Measurements from ENCODE around the gene PDZK1.
A peak's percentile ranks its signal among the peaks of the same experiment; 100 is the strongest.
"Not testable (repeated sequence)": the region's sequence is repeated elsewhere in the genome, so short reads cannot be mapped to it uniquely, and the experiment has no call there.

Gene PDZK1

GRCh38 chr1:145708063-145708462 lies 895 bp upstream of the PDZK1 start:
- DNase-seq: no peak

GRCh38 chr1:145706086-145706664 lies 993 bp downstream of the PDZK1 start:
- DNase-seq: no peak

GRCh38 chr1:145705622-145706021 lies 1.5 kb downstream of the PDZK1 start:
- no peak for DNase-seq

- DNase-seq: no peak
Observed at GRCh38 chr1:145702826-145703225, 4.3 kb downstream of the PDZK1 start.

- no peak for DNase-seq
Observed at GRCh38 chr1:145702052-145702451, 5.1 kb downstream of the PDZK1 start.

- no peak for DNase-seq
Observed at GRCh38 chr1:145701306-145701862, 5.8 kb downstream of the PDZK1 start.

- no peak for DNase-seq
Observed at GRCh38 chr1:145696630-145696960, 10.6 kb downstream of the PDZK1 start.

GRCh38 chr1:145695821-145696629 lies 11.1 kb downstream of the PDZK1 start:
- DNase-seq: no peak

GRCh38 chr1:145692785-145693443 lies 14.3 kb downstream of the PDZK1 start:
- no peak for DNase-seq

GRCh38 chr1:145690587-145691558 lies 16.3 kb downstream of the PDZK1 start:
- peak; percentile 41 for DNase-seq

GRCh38 chr1:145689922-145690321 lies 17.2 kb downstream of the PDZK1 start:
- DNase-seq: no peak

- no peak for DNase-seq
Observed at GRCh38 chr1:145688924-145689323, 18.2 kb downstream of the PDZK1 start.

GRCh38 chr1:145688328-145688727 lies 18.8 kb downstream of the PDZK1 start:
- no peak for DNase-seq

GRCh38 chr1:145686078-145686477 lies 21.1 kb downstream of the PDZK1 start:
- not testable (repeated sequence) for DNase-seq

- not testable (repeated sequence) for DNase-seq
Observed at GRCh38 chr1:145684858-145685257, 22.3 kb downstream of the PDZK1 start.

- not testable (repeated sequence) for DNase-seq
Observed at GRCh38 chr1:145673217-145673616, 34.0 kb downstream of the PDZK1 start.

GRCh38 chr1:145670995-145671745 lies 36.0 kb downstream of the PDZK1 start:
- DNase-seq: not testable (repeated sequence)

- not testable (repeated sequence) for DNase-seq
Observed at GRCh38 chr1:145665015-145665414, 42.2 kb downstream of the PDZK1 start.

- DNase-seq: not testable (repeated sequence)
Observed at GRCh38 chr1:145662502-145662901, 44.7 kb downstream of the PDZK1 start.

GRCh38 chr1:145656245-145656943 lies 50.8 kb downstream of the PDZK1 start:
- peak; percentile 5 for DNase-seq

- DNase-seq: not testable (repeated sequence)
Observed at GRCh38 chr1:145643990-145644389, 63.2 kb downstream of the PDZK1 start.

Data from activated CD4-positive, alpha-beta T cell treated with anti-CD3 and anti-CD28 coated beads for 48 hours (primary cell).